IMR-90 (cell line): ENCODE results near the gene SLC9A9. TPM values are rescaled to one million over a fixed set of nuclear protein-coding genes. Genes with fewer than 3 reads are reported as not detected.

Source experiments
- ATAC-seq: fragments of 200-7000 bp; cut with Tn5 transposase; 2 replicates; pipeline ENCODE4 v1.9.1; 2020; ENCODE audit warnings: low read depth, mild to moderate bottlenecking, moderate library complexity
- BruUV-seq: library from RNA; stranded (reverse); fragments of 400-500 nt; replicated peaks from 2 replicates; lab custom pipeline; 2021; lab: Mats Ljungman, UMichigan
- CTCF ChIA-PET: fragments of 300-600 bp; formaldehyde crosslinking; extraction: SDS; loops from one replicate; lab custom pipeline; 2021; ENCODE audit warnings: antibody characterized with exemption; lab: Yijun Ruan, JAX
- POLR2A ChIA-PET: fragments of 300-600 bp; sonication (Branson Sonifier 250); formaldehyde crosslinking; loops from one replicate; lab custom pipeline; 2022; ENCODE audit warnings: antibody characterized with exemption; ENCODE audit not compliant: unreplicated experiment; lab: Charles Lee
- DNase-seq: peaks from one replicate; pipeline ENCODE4 v3.0.0; 2013
- H2AFZ ChIP-seq: replicated peaks from 2 replicates; pipeline ENCODE3; 2013; ENCODE audit warnings: low read length, mild to moderate bottlenecking; ENCODE audit not compliant: poor library complexity
- H2AK5ac ChIP-seq: 2 replicates; pipeline ENCODE4 v1.6.1; 2013; ENCODE audit warnings: low read depth, low read length, inconsistent platforms
- H2AK9ac ChIP-seq: replicated peaks from 2 replicates; pipeline ENCODE3; 2013; ENCODE audit warnings: mild to moderate bottlenecking, low read depth, low read length, moderate library complexity; ENCODE audit not compliant: poor library complexity
- H2BK120ac ChIP-seq: 2 replicates; pipeline ENCODE4 v1.6.1; 2013; ENCODE audit warnings: low read depth, low read length, inconsistent platforms
- H2BK15ac ChIP-seq: 3 replicates; pipeline ENCODE4 v1.6.1; 2013; ENCODE audit warnings: low read depth, low read length, inconsistent platforms
- H2BK20ac ChIP-seq: 2 replicates; pipeline ENCODE4 v1.6.1; 2013; ENCODE audit warnings: low read depth, mild to moderate bottlenecking, inconsistent platforms, low read length, moderate library complexity
- H2BK5ac ChIP-seq: 2 replicates; pipeline ENCODE4 v1.6.1; 2013; ENCODE audit warnings: mild to moderate bottlenecking, low read depth, low read length, inconsistent platforms; ENCODE audit not compliant: poor library complexity, severe bottlenecking
- H3K14ac ChIP-seq: replicated peaks from 2 replicates; pipeline ENCODE4 v1.6.1; 2013; ENCODE audit warnings: low read depth, low read length, inconsistent platforms
- H3K18ac ChIP-seq: 2 replicates; pipeline ENCODE4 v1.6.1; 2013; ENCODE audit warnings: low read depth, low read length, control low read depth
- H3K23ac ChIP-seq: 2 replicates; pipeline ENCODE4 v1.6.1; 2013; ENCODE audit warnings: low read depth, low read length, inconsistent platforms
- H3K27ac ChIP-seq: 2 replicates; pipeline ENCODE4 v1.5.1; 2013; ENCODE audit warnings: mild to moderate bottlenecking, control low read depth, low read length; ENCODE audit not compliant: insufficient read depth
- H3K27me3 ChIP-seq: 2 replicates; pipeline ENCODE4 v1.6.1; 2013; ENCODE audit warnings: low read length; ENCODE audit not compliant: control insufficient read depth, insufficient read depth
- H3K36me3 ChIP-seq: 2 replicates; pipeline ENCODE4 v1.6.1; 2013; ENCODE audit warnings: low read length, mixed read lengths; ENCODE audit not compliant: control insufficient read depth, insufficient read depth
- H3K4ac ChIP-seq: 2 replicates; pipeline ENCODE4 v1.6.1; 2013; ENCODE audit warnings: low read depth, low read length, inconsistent platforms
- H3K4me1 ChIP-seq: 2 replicates; pipeline ENCODE4 v1.6.1; 2013; ENCODE audit warnings: low read length, mixed read lengths; ENCODE audit not compliant: control insufficient read depth, insufficient read depth
- H3K4me2 ChIP-seq: 2 replicates; pipeline ENCODE4 v1.6.1; 2013; ENCODE audit warnings: low read depth, mild to moderate bottlenecking, control low read depth, low read length, moderate library complexity
- H3K4me3 ChIP-seq: 2 replicates; pipeline ENCODE4 v1.5.1; 2013; ENCODE audit warnings: low read depth, mild to moderate bottlenecking, control low read depth, low read length, moderate library complexity; ENCODE audit not compliant: insufficient read depth
- H3K56ac ChIP-seq: 2 replicates; pipeline ENCODE4 v1.6.1; 2013; ENCODE audit warnings: low read length, inconsistent platforms; ENCODE audit not compliant: insufficient read depth; ENCODE audit errors: extremely low read depth
- H3K79me1 ChIP-seq, 2 experiments: 2 replicates each; pipeline ENCODE4 v1.6.1; 2013; ENCODE audit warnings: low read length in 2 of 2, inconsistent platforms in 1 of 2, low read depth in 1 of 2
- H3K9ac ChIP-seq: 2 replicates; pipeline ENCODE4 v1.6.1; 2013; ENCODE audit warnings: low read depth, low read length, control low read depth
- H3K9me1 ChIP-seq: 2 replicates; pipeline ENCODE4 v1.6.1; 2013; ENCODE audit warnings: low read length, inconsistent platforms; ENCODE audit not compliant: insufficient read depth
- H3K9me3 ChIP-seq: 2 replicates; pipeline ENCODE4 v1.6.1; 2013; ENCODE audit warnings: low read length; ENCODE audit not compliant: control insufficient read depth, insufficient read depth
- H4K20me1 ChIP-seq: 2 replicates; pipeline ENCODE4 v1.6.1; 2013; ENCODE audit warnings: low read length, inconsistent platforms; ENCODE audit not compliant: insufficient read depth
- H4K5ac ChIP-seq: 2 replicates; pipeline ENCODE4 v1.6.1; 2013; ENCODE audit warnings: mild to moderate bottlenecking, low read depth, low read length, control low read depth
- H4K8ac ChIP-seq, 2 experiments: 2 replicates each; pipeline ENCODE4 v1.6.1; 2013; ENCODE audit warnings: low read depth in 2 of 2, low read length in 2 of 2, control low read depth in 1 of 2, inconsistent platforms in 1 of 2
- H4K91ac ChIP-seq: 2 replicates; pipeline ENCODE4 v1.6.1; 2013; ENCODE audit warnings: low read depth, low read length, inconsistent platforms; ENCODE audit not compliant: insufficient read depth
- BHLHE40 ChIP-seq: fragments of 150-350 bp; IDR thresholded peaks from 2 replicates; pipeline ENCODE4 v1.6.1; 2016; ENCODE audit warnings: mild to moderate bottlenecking, low read depth, low read length
- POLR2A ChIP-seq: IDR thresholded peaks from 2 replicates; pipeline ENCODE4 v1.6.1; 2012; ENCODE audit warnings: mild to moderate bottlenecking, low read depth, low read length
- WGBS, 2 experiments: methylation state at CpG; one replicate each; pipeline versions ENCODE4 v1.1.5 to v1.1.7; 2013; ENCODE audit warnings: missing lambda C conversion rate in 2 of 2; ENCODE audit not compliant: insufficient read length in 1 of 2; ENCODE audit errors: extremely low coverage in 2 of 2; 5-methylcytosine and 5-hydroxymethylcytosine counted together
- dilution Hi-C: fragments of 300-500 bp; cut with HindIII; formaldehyde crosslinking; loops from one replicate; pipeline ENCODE4 v1.14.3; 2018; ENCODE audit warnings: low sequenced_read_pairs; ENCODE audit not compliant: unreplicated experiment
- in situ Hi-C: fragments of 300-500 bp; cut with MboI; formaldehyde crosslinking; loops from 3 replicates; pipeline ENCODE4 v1.14.3; 2019; ENCODE audit warnings: low sequenced_read_pairs, inconsistent platforms, mixed read lengths
- intact Hi-C: fragments of 100-400 bp; cut with micrococcal nuclease; formaldehyde crosslinking; loops from 2 replicates; pipeline ENCODE4 v1.10.0; 2022
- polyA plus RNA-seq, 3 experiments: library from polyadenylated mRNA; depleted of rRNA; stranded (reverse); fragments of >200 nt; gene quantifications; 2 replicates each; pipeline ENCODE4 v1.2.3, GENCODE V29; 2012; ENCODE audit warnings: low replicate concordance in 1 of 3
- total RNA-seq: library from RNA; depleted of rRNA; stranded (reverse); fragments of >200 nt; gene quantifications from 2 replicates; pipeline ENCODE4 v1.2.3, GENCODE V29; 2012
- TF ChIP-seq, protein P1 (sequence below): conservative IDR thresholded peaks from 2 replicates; pipeline ENCODE4 v1.5.1; 2012; ENCODE audit warnings: mild to moderate bottlenecking, low read depth, low read length, improper control_type of control experiment
- TF ChIP-seq, protein P2 (sequence below): fragments of 150-350 bp; IDR thresholded peaks from 2 replicates; pipeline ENCODE4 v1.6.1; 2016; ENCODE audit warnings: low read depth, mild to moderate bottlenecking, low read length, moderate library complexity, borderline replicate concordance

SLC9A9 gene
- total and polyA plus RNA-seq, 2 of the 4 experiments (the other 2 are of a cell fraction) = 1.4 to 2.3 TPM

DNA sequence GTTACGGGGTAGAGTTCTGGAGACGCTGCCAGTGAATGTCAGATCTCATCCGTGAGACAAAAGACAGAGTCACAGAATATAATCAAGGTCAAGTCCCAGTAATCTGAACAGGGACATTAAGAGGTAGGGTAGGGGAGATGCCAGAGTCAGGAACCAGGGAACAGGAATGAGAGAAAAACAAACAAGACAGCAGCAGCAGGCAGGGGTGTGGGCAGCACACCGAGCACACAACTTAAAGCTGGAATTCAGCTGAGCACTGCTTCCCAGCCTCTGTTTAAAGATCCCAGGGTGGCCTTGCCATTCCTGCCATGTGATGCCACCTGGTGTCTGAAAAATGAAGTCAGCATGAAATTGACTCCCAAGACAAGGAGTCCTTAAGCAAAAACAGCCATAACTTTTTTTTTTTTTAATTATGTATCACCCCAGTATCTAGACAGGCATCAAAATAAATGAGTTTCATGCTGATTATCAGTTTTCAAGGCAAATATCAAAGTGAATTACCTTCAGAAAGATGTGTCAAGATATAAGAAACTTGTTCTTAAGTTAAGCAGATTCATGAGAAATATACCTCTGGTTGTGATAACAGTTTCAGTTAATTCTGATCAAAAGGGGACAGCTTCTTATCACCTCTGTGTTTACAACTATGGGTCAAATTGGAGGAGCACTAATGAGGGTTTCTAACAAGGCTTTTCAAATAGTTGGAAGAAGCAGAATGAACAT lies 203.7 kb downstream of the SLC9A9 start (continued):
- TF ChIP-seq, protein P1, sequence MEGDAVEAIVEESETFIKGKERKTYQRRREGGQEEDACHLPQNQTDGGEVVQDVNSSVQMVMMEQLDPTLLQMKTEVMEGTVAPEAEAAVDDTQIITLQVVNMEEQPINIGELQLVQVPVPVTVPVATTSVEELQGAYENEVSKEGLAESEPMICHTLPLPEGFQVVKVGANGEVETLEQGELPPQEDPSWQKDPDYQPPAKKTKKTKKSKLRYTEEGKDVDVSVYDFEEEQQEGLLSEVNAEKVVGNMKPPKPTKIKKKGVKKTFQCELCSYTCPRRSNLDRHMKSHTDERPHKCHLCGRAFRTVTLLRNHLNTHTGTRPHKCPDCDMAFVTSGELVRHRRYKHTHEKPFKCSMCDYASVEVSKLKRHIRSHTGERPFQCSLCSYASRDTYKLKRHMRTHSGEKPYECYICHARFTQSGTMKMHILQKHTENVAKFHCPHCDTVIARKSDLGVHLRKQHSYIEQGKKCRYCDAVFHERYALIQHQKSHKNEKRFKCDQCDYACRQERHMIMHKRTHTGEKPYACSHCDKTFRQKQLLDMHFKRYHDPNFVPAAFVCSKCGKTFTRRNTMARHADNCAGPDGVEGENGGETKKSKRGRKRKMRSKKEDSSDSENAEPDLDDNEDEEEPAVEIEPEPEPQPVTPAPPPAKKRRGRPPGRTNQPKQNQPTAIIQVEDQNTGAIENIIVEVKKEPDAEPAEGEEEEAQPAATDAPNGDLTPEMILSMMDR = peak; percentile 51

DNA sequence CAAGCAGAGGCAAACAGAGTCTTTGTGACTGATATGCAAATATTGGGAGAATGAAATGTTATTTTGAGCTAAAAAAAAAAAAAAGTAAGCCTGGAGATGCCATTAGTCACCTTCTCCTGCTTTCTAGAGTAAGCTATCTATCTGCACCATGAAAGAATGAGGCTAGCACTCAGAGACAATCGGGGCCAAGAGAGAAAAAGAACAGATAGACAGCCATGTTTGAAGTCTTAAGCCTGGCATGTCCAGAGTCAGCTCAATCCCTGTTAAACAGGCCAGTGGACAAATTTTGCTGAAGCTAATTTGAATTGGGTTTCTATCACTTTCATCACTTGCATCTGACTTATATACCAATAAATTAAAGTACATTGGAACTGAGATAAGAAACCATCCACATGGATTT lies 204.4 kb downstream of the SLC9A9 start:
- no peak overlapping the region for H3K27ac ChIP-seq
- no peaks in the 10 kb centered on the region for H3K4me1 ChIP-seq
- ChIA-PET POLR2A (no interaction called here), CTCF (interaction anchor here (0.6 to 1.6 kb wide), 5 partner anchors 10 to 545 kb away, joined by 3 to 9 read pairs (median 4); no protein-coding TSS in a partner anchor)
- no peak overlapping the region for H3K56ac ChIP-seq
- no peak overlapping the region for H3K18ac ChIP-seq
- H3K14ac ChIP-seq = no peak overlapping the region
- H2BK20ac ChIP-seq = no peak overlapping the region
- no peak overlapping the region for H3K4me3 ChIP-seq
- intact Hi-C loops (loop anchor here (1.0 to 10.0 kb wide), 2 partner anchors 524 to 599 kb away; no protein-coding TSS in a partner anchor), dilution Hi-C loops (no loop called here), in situ Hi-C loops (no loop called here)
- H4K8ac ChIP-seq = no peak overlapping the region
- no peaks in the 10 kb centered on the region for H4K20me1 ChIP-seq
- H3K9me3 ChIP-seq = no peaks in the 10 kb centered on the region
- WGBS, 2 experiments = no CpG with 5 or more reads among the region's 1 CpG
- TF ChIP-seq, protein P2, sequence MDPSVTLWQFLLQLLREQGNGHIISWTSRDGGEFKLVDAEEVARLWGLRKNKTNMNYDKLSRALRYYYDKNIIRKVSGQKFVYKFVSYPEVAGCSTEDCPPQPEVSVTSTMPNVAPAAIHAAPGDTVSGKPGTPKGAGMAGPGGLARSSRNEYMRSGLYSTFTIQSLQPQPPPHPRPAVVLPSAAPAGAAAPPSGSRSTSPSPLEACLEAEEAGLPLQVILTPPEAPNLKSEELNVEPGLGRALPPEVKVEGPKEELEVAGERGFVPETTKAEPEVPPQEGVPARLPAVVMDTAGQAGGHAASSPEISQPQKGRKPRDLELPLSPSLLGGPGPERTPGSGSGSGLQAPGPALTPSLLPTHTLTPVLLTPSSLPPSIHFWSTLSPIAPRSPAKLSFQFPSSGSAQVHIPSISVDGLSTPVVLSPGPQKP = no peak
- TF ChIP-seq BHLHE40 (no peak), POLR2A (no peak)
- H3K79me1 ChIP-seq = no peaks in the 10 kb centered on the region
- no peaks in the 10 kb centered on the region for H3K9me1 ChIP-seq
- BruUV-seq = no TSS peak
- H2AFZ ChIP-seq = no peak overlapping the region
- no peak overlapping the region for H2BK15ac ChIP-seq
- H2BK5ac ChIP-seq = no peak overlapping the region
- no peak overlapping the region for H4K5ac ChIP-seq
- DNase-seq (no peak), ATAC-seq (no peak)
- H3K4me2 ChIP-seq = no peak overlapping the region
- no peaks in the 10 kb centered on the region for H3K36me3 ChIP-seq
- no peak overlapping the region for H2AK9ac ChIP-seq
- H4K91ac ChIP-seq = no peak overlapping the region
- H3K9ac ChIP-seq = no peak overlapping the region
- H3K4ac ChIP-seq = no peak overlapping the region
- no peak overlapping the region for H2AK5ac ChIP-seq
- H2BK120ac ChIP-seq = no peak overlapping the region
- H3K27me3 ChIP-seq = no peaks in the 10 kb centered on the region
- H3K23ac ChIP-seq = no peak overlapping the region
